Colonic mucosa (tissue), 4 donors: ENCODE data around the gene STARD3. TPM values are rescaled to one million over a fixed set of nuclear protein-coding genes. Genes with fewer than 3 reads are reported as not detected.

Experiments
- DNase-seq: peaks from one replicate; pipeline ENCODE4 v3.0.0-alpha.2; 2020
- H3K27ac ChIP-seq: fragments of 200-600 bp; one replicate; pipeline ENCODE4 v1.8.0; 2021
- H3K27me3 ChIP-seq: fragments of 200-600 bp; one replicate; pipeline ENCODE4 v1.8.0; 2021
- H3K36me3 ChIP-seq: fragments of 200-600 bp; one replicate; pipeline ENCODE4 v1.8.0; 2021
- H3K4me1 ChIP-seq: fragments of 200-600 bp; one replicate; pipeline ENCODE4 v1.8.0; 2021; ENCODE audit warnings: mild to moderate bottlenecking
- H3K4me3 ChIP-seq: fragments of 200-600 bp; one replicate; pipeline ENCODE4 v1.8.0; 2021
- H3K9ac ChIP-seq, 2 donors: one replicate each; pipeline ENCODE4 v1.7.0; 2013; ENCODE audit warnings: control low read depth in 2 of 2, low read depth in 2 of 2, low read length in 2 of 2
- H3K9me3 ChIP-seq: fragments of 200-600 bp; one replicate; pipeline ENCODE4 v1.8.0; 2021
- intact Hi-C: fragments of 100-400 bp; cut with DNase I; formaldehyde crosslinking; loops from one replicate; pipeline ENCODE4 v1.14.1; 2022
- total RNA-seq, 2 donors: library from RNA; stranded (reverse); fragmentation: NEBNext Ultra II Directional in 1 of 2; extraction: Animal tissue kit (Norgen Biotek cat#: 25700) in 1 of 2; gene quantifications; one replicate each; pipeline ENCODE4 v1.2.1, GENCODE V29; 2021
- TF ChIP-seq, protein P1 (sequence below): fragments of 200-600 bp; IDR thresholded peaks from one replicate; pipeline ENCODE4 v1.8.0; 2022; ENCODE audit warnings: antibody characterized with exemption, mild to moderate bottlenecking
- donor health status: healthy.
- donor health status: DM: no; HTN: no; CAD: no.
- donor health status: DM: no; HTN: no; CAD: no.

STARD3 gene
- total RNA-seq, 2 donors from 2014 or later = 30.0 to 41.3 TPM

DNA sequence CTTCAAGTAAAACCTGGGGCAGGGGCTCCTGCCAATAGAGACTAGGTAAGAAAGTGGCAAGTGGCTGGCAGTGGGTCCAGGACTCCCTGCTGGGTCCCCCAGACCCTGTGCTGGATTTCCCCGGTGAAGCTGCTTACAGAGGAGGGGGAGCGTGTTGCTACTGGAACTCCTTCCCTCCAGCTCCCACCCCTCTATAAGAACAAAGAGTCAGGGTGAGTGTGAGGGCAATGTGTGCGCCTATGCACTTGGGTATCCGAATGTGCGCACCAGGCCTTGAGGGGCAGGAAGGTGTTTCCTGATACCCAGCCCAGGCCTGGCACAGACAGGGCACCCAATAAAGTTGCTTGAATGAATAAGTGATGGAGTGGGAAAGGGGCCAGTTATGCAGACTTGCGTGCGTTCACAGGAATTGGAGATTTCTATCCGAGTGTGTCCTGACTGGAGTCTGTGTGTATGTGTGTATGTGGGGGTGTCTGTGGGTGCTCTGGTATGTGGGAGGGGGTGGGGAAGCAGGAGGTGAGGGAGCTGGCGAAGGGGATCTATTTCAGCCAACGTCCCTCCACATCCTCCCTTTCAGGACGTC lies 40.9 kb upstream of the STARD3 start:
- DNase-seq = no peak
- no peak overlapping the region for H3K9ac ChIP-seq
- TF ChIP-seq, protein P1, sequence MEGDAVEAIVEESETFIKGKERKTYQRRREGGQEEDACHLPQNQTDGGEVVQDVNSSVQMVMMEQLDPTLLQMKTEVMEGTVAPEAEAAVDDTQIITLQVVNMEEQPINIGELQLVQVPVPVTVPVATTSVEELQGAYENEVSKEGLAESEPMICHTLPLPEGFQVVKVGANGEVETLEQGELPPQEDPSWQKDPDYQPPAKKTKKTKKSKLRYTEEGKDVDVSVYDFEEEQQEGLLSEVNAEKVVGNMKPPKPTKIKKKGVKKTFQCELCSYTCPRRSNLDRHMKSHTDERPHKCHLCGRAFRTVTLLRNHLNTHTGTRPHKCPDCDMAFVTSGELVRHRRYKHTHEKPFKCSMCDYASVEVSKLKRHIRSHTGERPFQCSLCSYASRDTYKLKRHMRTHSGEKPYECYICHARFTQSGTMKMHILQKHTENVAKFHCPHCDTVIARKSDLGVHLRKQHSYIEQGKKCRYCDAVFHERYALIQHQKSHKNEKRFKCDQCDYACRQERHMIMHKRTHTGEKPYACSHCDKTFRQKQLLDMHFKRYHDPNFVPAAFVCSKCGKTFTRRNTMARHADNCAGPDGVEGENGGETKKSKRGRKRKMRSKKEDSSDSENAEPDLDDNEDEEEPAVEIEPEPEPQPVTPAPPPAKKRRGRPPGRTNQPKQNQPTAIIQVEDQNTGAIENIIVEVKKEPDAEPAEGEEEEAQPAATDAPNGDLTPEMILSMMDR = no peak
- peaks cover 5% of the 10 kb centered on the region for H3K4me1 ChIP-seq
- H3K36me3 ChIP-seq = no peaks in the 10 kb centered on the region
- no peak overlapping the region for H3K27ac ChIP-seq
- no peaks in the 10 kb centered on the region for H3K9me3 ChIP-seq
- peaks cover 57% of the 10 kb centered on the region for H3K27me3 ChIP-seq
- no peak overlapping the region for H3K4me3 ChIP-seq
- intact Hi-C loops = no loop called here

GRCh38 chr17:39596543-39597267 lies 40.2 kb upstream of the STARD3 start:
- DNase-seq = no peak
- intact Hi-C loops = no loop called here
- Histone ChIP-seq H3K36me3 (no peaks in the 10 kb centered on the region), H3K27ac (no peak overlapping the region), H3K4me3 (no peak overlapping the region), H3K9me3 (no peaks in the 10 kb centered on the region), H3K27me3 (peaks cover 64% of the 10 kb centered on the region), H3K9ac (no peak overlapping the region), H3K4me1 (peaks cover 5% of the 10 kb centered on the region)
- TF ChIP-seq, protein P1 = no peak

- TF ChIP-seq, protein P1 = no peak
- Histone ChIP-seq H3K4me3 (no peak overlapping the region), H3K36me3 (no peaks in the 10 kb centered on the region), H3K9me3 (no peaks in the 10 kb centered on the region), H3K27me3 (peaks cover 71% of the 10 kb centered on the region), H3K27ac (no peak overlapping the region), H3K4me1 (peaks cover 5% of the 10 kb centered on the region), H3K9ac (no peak overlapping the region)
- DNase-seq = no peak
- intact Hi-C loops = no loop called here
These were observed 39.4 kb upstream of the STARD3 start for GRCh38 chr17:39597372-39598046.

- TF ChIP-seq, protein P1 = no peak
- no peaks in the 10 kb centered on the region for H3K36me3 ChIP-seq
- no peak for DNase-seq
- H3K27me3 ChIP-seq = peaks cover 77% of the 10 kb centered on the region
- H3K9me3 ChIP-seq = no peaks in the 10 kb centered on the region
- no peak overlapping the region for H3K27ac ChIP-seq
- peaks cover 5% of the 10 kb centered on the region for H3K4me1 ChIP-seq
- intact Hi-C loops = no loop called here
- H3K4me3 ChIP-seq = no peak overlapping the region
- no peak overlapping the region for H3K9ac ChIP-seq
These were observed 38.9 kb upstream of the STARD3 start for GRCh38 chr17:39598047-39598481.

DNA sequence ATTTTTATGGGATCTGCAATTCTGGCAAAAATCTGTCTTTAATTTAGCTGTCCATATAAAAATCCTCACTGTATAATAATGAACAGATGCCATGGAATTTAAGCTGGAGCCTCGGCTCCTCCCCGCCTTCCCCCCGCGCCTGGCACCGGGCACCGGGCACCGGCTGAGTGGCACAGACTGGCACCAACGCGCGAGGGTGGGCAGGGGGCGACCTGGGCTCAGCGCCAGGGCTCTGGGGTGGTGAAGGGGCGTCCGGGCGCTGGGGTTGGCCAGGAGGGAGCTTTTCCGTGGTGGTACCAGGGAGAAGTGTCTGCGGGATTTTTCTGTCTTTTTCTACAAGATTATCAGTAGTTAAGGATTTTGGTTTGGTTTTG lies 38.3 kb upstream of the STARD3 start:
- no peak overlapping the region for H3K27ac ChIP-seq
- no peak overlapping the region for H3K4me3 ChIP-seq
- H3K9me3 ChIP-seq = no peaks in the 10 kb centered on the region
- TF ChIP-seq, protein P1 = no peak
- no peak overlapping the region for H3K9ac ChIP-seq
- DNase-seq = no peak
- peaks cover 5% of the 10 kb centered on the region for H3K4me1 ChIP-seq
- no peaks in the 10 kb centered on the region for H3K36me3 ChIP-seq
- peaks cover 82% of the 10 kb centered on the region for H3K27me3 ChIP-seq
- intact Hi-C loops = no loop called here
